ENCODE measurements around the gene PLCB4.

DNA sequence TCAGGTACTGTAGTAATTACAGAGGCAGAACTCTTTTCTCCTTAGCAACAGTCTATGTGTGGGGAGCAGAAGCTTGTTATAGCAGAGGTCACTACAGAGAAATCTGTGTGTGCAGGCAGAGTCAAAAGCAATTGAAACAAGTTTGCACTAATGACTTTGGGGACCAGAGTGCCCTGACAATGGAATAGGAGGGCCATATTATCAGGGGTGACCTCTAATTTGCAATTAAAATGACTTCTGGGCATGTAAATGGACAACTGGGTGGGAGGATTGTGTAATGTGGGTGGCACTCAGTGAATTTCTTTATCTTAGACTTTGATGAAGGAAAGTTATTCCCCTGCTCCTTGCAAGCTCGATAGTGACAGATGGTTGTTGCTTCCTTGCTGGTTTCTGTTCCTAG, 127.2 kb downstream of the PLCB4 start:
- TF ChIP-seq, protein P1, sequence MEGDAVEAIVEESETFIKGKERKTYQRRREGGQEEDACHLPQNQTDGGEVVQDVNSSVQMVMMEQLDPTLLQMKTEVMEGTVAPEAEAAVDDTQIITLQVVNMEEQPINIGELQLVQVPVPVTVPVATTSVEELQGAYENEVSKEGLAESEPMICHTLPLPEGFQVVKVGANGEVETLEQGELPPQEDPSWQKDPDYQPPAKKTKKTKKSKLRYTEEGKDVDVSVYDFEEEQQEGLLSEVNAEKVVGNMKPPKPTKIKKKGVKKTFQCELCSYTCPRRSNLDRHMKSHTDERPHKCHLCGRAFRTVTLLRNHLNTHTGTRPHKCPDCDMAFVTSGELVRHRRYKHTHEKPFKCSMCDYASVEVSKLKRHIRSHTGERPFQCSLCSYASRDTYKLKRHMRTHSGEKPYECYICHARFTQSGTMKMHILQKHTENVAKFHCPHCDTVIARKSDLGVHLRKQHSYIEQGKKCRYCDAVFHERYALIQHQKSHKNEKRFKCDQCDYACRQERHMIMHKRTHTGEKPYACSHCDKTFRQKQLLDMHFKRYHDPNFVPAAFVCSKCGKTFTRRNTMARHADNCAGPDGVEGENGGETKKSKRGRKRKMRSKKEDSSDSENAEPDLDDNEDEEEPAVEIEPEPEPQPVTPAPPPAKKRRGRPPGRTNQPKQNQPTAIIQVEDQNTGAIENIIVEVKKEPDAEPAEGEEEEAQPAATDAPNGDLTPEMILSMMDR (conservative IDR thresholded peaks at IDR 0.05): no peak
- TF ChIP-seq EZH2 (IDR thresholded peaks at IDR 0.05; ENCODE audit: low read depth): no peak

All from PC-9 (cell line).